SU-DHL-6 (cell line): Measurements from ENCODE around the gene DDX4.

Experiments
- H2AFZ ChIP-seq: fragments of 200-600 bp; sonication (generic); 2 replicates; pipeline ENCODE4 v1.6.1; 2014; ENCODE audit warnings: low read depth, mild to moderate bottlenecking, moderate library complexity, mixed read lengths, antibody characterized with exemption, low read length; ENCODE audit not compliant: severe bottlenecking
- H3F3A ChIP-seq: fragments of 200-600 bp; shearing (Covaris generic); 2 replicates; pipeline ENCODE4 v1.6.0; 2016; ENCODE audit warnings: antibody characterized with exemption, mild to moderate bottlenecking; ENCODE audit not compliant: insufficient read depth
- H3K27ac ChIP-seq: fragments of 200-600 bp; sonication (generic); 2 replicates; pipeline ENCODE4 v1.5.1; 2016; ENCODE audit warnings: low read depth, mild to moderate bottlenecking, low read length, moderate library complexity, mixed read lengths
- H3K27me3 ChIP-seq: fragments of 200-600 bp; sonication (generic), shearing (Covaris generic); 2 replicates; pipeline ENCODE4 v1.6.0; 2014; ENCODE audit warnings: mild to moderate bottlenecking, low read length
- H3K36me3 ChIP-seq: fragments of 200-600 bp; sonication (generic); 2 replicates; pipeline ENCODE4 v1.6.1; 2014; ENCODE audit warnings: mild to moderate bottlenecking, low read length, mixed read lengths
- H3K4me2 ChIP-seq: fragments of 300-600, 200-600 bp; shearing (Covaris generic), sonication (generic); 2 replicates; pipeline ENCODE4 v1.6.0; 2014; ENCODE audit warnings: low read length, low read depth, mild to moderate bottlenecking; ENCODE audit not compliant: poor library complexity, severe bottlenecking
- H3K4me3 ChIP-seq: fragments of 200-600 bp; sonication (generic); 2 replicates; pipeline ENCODE4 v1.5.1; 2014; ENCODE audit warnings: antibody characterized with exemption, low read length, mild to moderate bottlenecking, mixed read lengths; ENCODE audit not compliant: insufficient read depth, poor library complexity, severe bottlenecking
- H3K79me2 ChIP-seq: fragments of 200-600 bp; sonication (generic); 2 replicates; pipeline ENCODE4 v1.6.1; 2014; ENCODE audit warnings: mild to moderate bottlenecking, low read length, moderate library complexity; ENCODE audit not compliant: insufficient read depth
- H3K9ac ChIP-seq: fragments of 200-600 bp; sonication (generic); 2 replicates; pipeline ENCODE4 v1.7.0; 2014; ENCODE audit warnings: mild to moderate bottlenecking, low read length
- H3K9me2 ChIP-seq: fragments of 200-600 bp; sonication (generic); replicated peaks from 2 replicates; pipeline ENCODE4 v1.6.1; 2014; ENCODE audit warnings: low read length; ENCODE audit not compliant: insufficient read depth
- H3K9me3 ChIP-seq: fragments of 200-600 bp; sonication (generic); 2 replicates; pipeline ENCODE4 v1.6.1; 2014; ENCODE audit warnings: low read length, mixed read lengths; ENCODE audit not compliant: insufficient read depth
- H4K20me1 ChIP-seq: fragments of 200-600 bp; sonication (generic); 2 replicates; pipeline ENCODE4 v1.6.1; 2014; ENCODE audit warnings: low read depth, mild to moderate bottlenecking, antibody characterized with exemption, low read length, moderate library complexity, mixed read lengths
- CTCF ChIP-seq: fragments of 200-600 bp; sonication (generic); IDR thresholded peaks from one replicate; pipeline ENCODE4 v1.5.1; 2017; ENCODE audit warnings: antibody characterized with exemption, mild to moderate bottlenecking, low read length, moderate library complexity; ENCODE audit not compliant: insufficient read depth, poor library complexity, severe bottlenecking
- EZH2phosphoT487 ChIP-seq: fragments of 200-600 bp; sonication (generic), shearing (Covaris generic); conservative IDR thresholded peaks from 2 replicates; pipeline ENCODE4 v1.6.1; 2018; ENCODE audit warnings: mild to moderate bottlenecking, antibody characterized with exemption, low read length, moderate library complexity, mixed read lengths

The DDX4 gene

GRCh38 chr5:55856516-55857246, 118.8 kb downstream of the DDX4 start:
- Histone ChIP-seq H3K27ac (no peak overlapping the region), H3K4me2 (no peak overlapping the region), H3K9me3 (no peaks in the 10 kb centered on the region), H3K79me2 (no peaks in the 10 kb centered on the region), H3K4me3 (no peak overlapping the region), H4K20me1 (no peaks in the 10 kb centered on the region), H3K36me3 (no peaks in the 10 kb centered on the region), H3K9ac (no peak overlapping the region), H3F3A (no peaks in the 10 kb centered on the region), H2AFZ (no peak overlapping the region), H3K9me2 (no peaks in the 10 kb centered on the region), H3K27me3 (no peaks in the 10 kb centered on the region)
- no peak for TF ChIP-seq CTCF
- TF ChIP-seq EZH2phosphoT487, result no peak

DNA sequence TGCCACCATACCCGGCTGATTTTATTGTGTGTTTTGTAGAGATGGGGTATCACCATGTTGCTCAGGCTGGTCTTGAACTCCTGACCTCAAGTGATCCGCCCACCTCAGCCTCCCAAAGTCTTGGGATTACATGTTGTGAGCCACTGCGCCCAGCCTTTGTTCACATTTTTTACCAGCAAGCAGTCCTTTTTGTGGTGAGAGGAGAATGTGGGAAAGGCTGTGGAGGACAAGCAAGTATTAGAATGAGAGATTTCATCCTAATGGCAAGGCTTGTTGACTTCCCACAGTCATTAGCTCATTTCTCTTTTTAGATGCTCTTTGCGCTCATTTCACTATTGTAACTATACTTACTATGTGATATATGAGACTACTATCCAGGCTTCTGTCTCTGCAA, 119.4 kb downstream of the DDX4 start:
- no peak overlapping the region for H3K4me2 ChIP-seq
- no peaks in the 10 kb centered on the region for H3F3A ChIP-seq
- H3K27ac ChIP-seq, result no peak overlapping the region
- no peaks in the 10 kb centered on the region for H4K20me1 ChIP-seq
- H3K36me3 ChIP-seq, result no peaks in the 10 kb centered on the region
- no peaks in the 10 kb centered on the region for H3K9me3 ChIP-seq
- H3K4me3 ChIP-seq, result no peak overlapping the region
- no peak overlapping the region for H3K9ac ChIP-seq
- no peaks in the 10 kb centered on the region for H3K27me3 ChIP-seq
- no peak for TF ChIP-seq EZH2phosphoT487
- TF ChIP-seq CTCF, result no peak
- no peaks in the 10 kb centered on the region for H3K79me2 ChIP-seq
- H3K9me2 ChIP-seq, result no peaks in the 10 kb centered on the region
- no peak overlapping the region for H2AFZ ChIP-seq

- Histone ChIP-seq H3K9me2 (no peaks in the 10 kb centered on the region), H3K27ac (no peak overlapping the region), H3K9ac (no peak overlapping the region), H4K20me1 (no peaks in the 10 kb centered on the region), H3F3A (no peaks in the 10 kb centered on the region), H2AFZ (no peak overlapping the region), H3K79me2 (no peaks in the 10 kb centered on the region), H3K4me2 (no peak overlapping the region), H3K9me3 (no peaks in the 10 kb centered on the region), H3K36me3 (no peaks in the 10 kb centered on the region), H3K27me3 (no peaks in the 10 kb centered on the region), H3K4me3 (no peak overlapping the region)
- TF ChIP-seq CTCF, result no peak
- TF ChIP-seq EZH2phosphoT487, result no peak
These were observed 120.2 kb downstream of the DDX4 start for GRCh38 chr5:55858104-55858503.
